H1 (cell line): ENCODE measurements around the gene STARD7. TPM values are rescaled to one million over a fixed set of nuclear protein-coding genes. Genes with fewer than 3 reads are reported as not detected.

ENCODE experiments used
- CTCF ChIA-PET: fragments of 300-600 bp; sonication (Branson Sonifier 250); formaldehyde crosslinking; loops from one replicate; lab custom pipeline; 2021; ENCODE audit not compliant: partially characterized antibody; lab: Charles Lee
- POLR2A ChIA-PET: fragments of 300-600 bp; sonication (Branson Sonifier 250); formaldehyde crosslinking; loops from one replicate; lab custom pipeline; 2021; ENCODE audit warnings: inconsistent platforms; ENCODE audit not compliant: partially characterized antibody; lab: Charles Lee
- DNase-seq, 2 experiments: peaks; one replicate each; pipeline versions ENCODE4 v3.0.0 to v3.0.0-alpha.2; 2010 to 2022; ENCODE audit warnings: low spot score in 2 of 2, low read depth in 1 of 2, mixed read lengths in 1 of 2
- FAIRE-seq: peaks from 2 replicates; lab custom pipeline; 2011; peaks lifted over from hg19 to GRCh38; lab: Jason Lieb, UNC
- H2AFZ ChIP-seq: 2 replicates; pipeline ENCODE4 v1.8.1; 2012; ENCODE audit warnings: low read length, inconsistent platforms
- H2AK5ac ChIP-seq: 2 replicates; pipeline ENCODE4 v1.6.1; 2013; ENCODE audit warnings: low read depth, low read length
- H2BK120ac ChIP-seq: replicated peaks from 2 replicates; pipeline ENCODE3; 2013; ENCODE audit warnings: low read depth, low read length, inconsistent platforms
- H2BK12ac ChIP-seq: 2 replicates; pipeline ENCODE4 v1.6.1; 2013; ENCODE audit warnings: low read depth, low read length
- H2BK15ac ChIP-seq: 2 replicates; pipeline ENCODE4 v1.6.1; 2013; ENCODE audit warnings: low read length
- H2BK20ac ChIP-seq: 2 replicates; pipeline ENCODE4 v1.6.1; 2013; ENCODE audit warnings: low read length
- H2BK5ac ChIP-seq: 2 replicates; pipeline ENCODE4 v1.6.1; 2013; ENCODE audit warnings: low read depth, low read length
- H3K14ac ChIP-seq: 2 replicates; pipeline ENCODE4 v1.6.1; 2013; ENCODE audit warnings: inconsistent platforms; ENCODE audit not compliant: insufficient read length
- H3K18ac ChIP-seq: 2 replicates; pipeline ENCODE4 v1.6.1; 2013; ENCODE audit warnings: low read length; ENCODE audit errors: extremely low read depth
- H3K23ac ChIP-seq: 2 replicates; pipeline ENCODE4 v1.6.1; 2013; ENCODE audit warnings: inconsistent platforms; ENCODE audit not compliant: insufficient read length
- H3K23me2 ChIP-seq: 2 replicates; pipeline ENCODE4 v1.6.1; 2013; ENCODE audit warnings: low read depth, low read length
- H3K27ac ChIP-seq: 2 replicates; pipeline ENCODE4 v1.6.1; 2011; ENCODE audit warnings: low read depth, low read length, inconsistent platforms
- H3K27me3 ChIP-seq, 4 experiments: replicated peaks in 1 of 4; 1 replicate in 1 of 4; 2 replicates in 3 of 4; pipeline versions ENCODE4 v1.6.1 to v1.8.1; 2011 to 2013; ENCODE audit warnings: low read length in 3 of 4, mild to moderate bottlenecking in 3 of 4, inconsistent platforms in 2 of 4, mixed read lengths in 2 of 4, moderate library complexity in 1 of 4; ENCODE audit not compliant: control insufficient read depth in 3 of 4, insufficient read depth in 3 of 4; ENCODE audit errors: extremely low read depth in 1 of 4
- H3K36me3 ChIP-seq, 4 experiments: 2 replicates each; pipeline versions ENCODE4 v1.6.1 to v1.8.1; 2011 to 2013; ENCODE audit warnings: mild to moderate bottlenecking in 4 of 4, low read length in 3 of 4, moderate library complexity in 2 of 4, control low read depth in 1 of 4, inconsistent platforms in 1 of 4; ENCODE audit not compliant: insufficient read depth in 4 of 4, control insufficient read depth in 2 of 4
- H3K4ac ChIP-seq: replicated peaks from 2 replicates; pipeline ENCODE3; 2013; ENCODE audit warnings: low read length, low read depth, mixed read lengths, inconsistent platforms; ENCODE audit not compliant: insufficient read length
- H3K4me1 ChIP-seq, 4 experiments: replicated peaks in 1 of 4; 1 replicate in 1 of 4; 2 replicates in 3 of 4; pipeline versions ENCODE4 v1.6.1 to v1.8.1; 2011 to 2013; ENCODE audit warnings: low read length in 3 of 4, inconsistent platforms in 2 of 4, mixed read lengths in 1 of 4; ENCODE audit not compliant: insufficient read depth in 4 of 4, control insufficient read depth in 3 of 4
- H3K4me2 ChIP-seq, 2 experiments: 2 replicates each; pipeline versions ENCODE4 v1.6.1 to v1.8.1; 2011 to 2013; ENCODE audit warnings: low read depth in 2 of 2, low read length in 2 of 2, control low read depth in 1 of 2, inconsistent platforms in 1 of 2, mild to moderate bottlenecking in 1 of 2; ENCODE audit not compliant: insufficient read depth in 1 of 2
- H3K4me3 ChIP-seq, 4 experiments: fragments of 200-600, 300-600 bp in 1 of 4; sonication (generic), shearing (Covaris generic), sonication (Bioruptor Twin) in 1 of 4; 2 replicates each; pipeline versions ENCODE4 v1.5.1 to v1.8.1; 2011 to 2016; ENCODE audit warnings: low read length in 4 of 4, low read depth in 3 of 4, control low read depth in 2 of 4, inconsistent platforms in 2 of 4, mild to moderate bottlenecking in 2 of 4, mixed read lengths in 1 of 4, moderate library complexity in 1 of 4; ENCODE audit not compliant: insufficient read depth in 2 of 4; ENCODE audit errors: extremely low read depth in 1 of 4
- H3K56ac ChIP-seq: replicated peaks from 2 replicates; pipeline ENCODE3; 2013; ENCODE audit warnings: low read depth, mild to moderate bottlenecking, mixed read lengths, low read length, inconsistent platforms; ENCODE audit not compliant: insufficient read length
- H3K79me1 ChIP-seq: 2 replicates; pipeline ENCODE4 v1.6.1; 2013; ENCODE audit warnings: low read depth, low read length, control low read depth
- H3K79me2 ChIP-seq, 2 experiments: 2 replicates each; pipeline versions ENCODE4 v1.6.1 to v1.8.1; 2012 to 2013; ENCODE audit warnings: low read length in 2 of 2, mild to moderate bottlenecking in 2 of 2, inconsistent platforms in 1 of 2; ENCODE audit not compliant: insufficient read depth in 2 of 2, control insufficient read depth in 1 of 2
- H3K9ac ChIP-seq, 4 experiments: replicated peaks in 1 of 4; 1 replicate in 1 of 4; 2 replicates in 3 of 4; pipeline versions ENCODE4 v1.6.1 to v1.8.1; 2011 to 2013; ENCODE audit warnings: low read depth in 3 of 4, low read length in 3 of 4, control low read depth in 2 of 4, mild to moderate bottlenecking in 2 of 4, moderate library complexity in 2 of 4, inconsistent platforms in 1 of 4; ENCODE audit errors: extremely low read depth in 1 of 4
- H3K9me3 ChIP-seq, 2 experiments: 2 replicates each; pipeline versions ENCODE4 v1.6.1 to v1.8.1; 2012 to 2013; ENCODE audit warnings: mild to moderate bottlenecking in 2 of 2, moderate library complexity in 2 of 2, control low read depth in 1 of 2, inconsistent platforms in 1 of 2, low read depth in 1 of 2, low read length in 1 of 2, mixed read lengths in 1 of 2; ENCODE audit not compliant: insufficient read depth in 2 of 2
- H4K20me1 ChIP-seq, 2 experiments: replicated peaks in 1 of 2; 2 replicates each; pipeline versions ENCODE3 to v1.8.1; 2011 to 2013; ENCODE audit warnings: inconsistent platforms in 2 of 2, low read length in 2 of 2, mild to moderate bottlenecking in 1 of 2; ENCODE audit not compliant: insufficient read depth in 2 of 2, control insufficient read depth in 1 of 2
- H4K5ac ChIP-seq: 2 replicates; pipeline ENCODE4 v1.6.1; 2013; ENCODE audit warnings: low read length, low read depth, mixed read lengths, inconsistent platforms; ENCODE audit not compliant: insufficient read length
- H4K8ac ChIP-seq: 2 replicates; pipeline ENCODE4 v1.8.0; 2013; ENCODE audit warnings: mild to moderate bottlenecking, moderate library complexity, low read length, inconsistent platforms; ENCODE audit not compliant: insufficient read depth; ENCODE audit errors: extremely low read depth
- H4K91ac ChIP-seq: replicated peaks from 2 replicates; pipeline ENCODE3; 2013; ENCODE audit warnings: low read length, mixed read lengths, inconsistent platforms; ENCODE audit not compliant: insufficient read length
- BACH1 ChIP-seq: IDR thresholded peaks from 2 replicates; pipeline ENCODE4 v1.6.1; 2012; ENCODE audit warnings: low read length, improper control_type of control experiment
- CBX5 ChIP-seq: fragments of 300-800, 300-1000 bp; sonication (generic); IDR thresholded peaks from 2 replicates; pipeline ENCODE4 v1.7.1; 2016; ENCODE audit warnings: antibody characterized with exemption, low read length, low read depth
- CHD1 ChIP-seq: IDR thresholded peaks from 2 replicates; pipeline ENCODE4 v1.6.1; 2012; ENCODE audit warnings: low read depth, low read length, improper control_type of control experiment
- EP300 ChIP-seq, 2 experiments: IDR thresholded peaks; 1 replicate in 1 of 2; 2 replicates in 1 of 2; pipeline ENCODE4 v1.6.1; 2011 to 2012; ENCODE audit warnings: low read depth in 2 of 2, low read length in 2 of 2, mild to moderate bottlenecking in 2 of 2, borderline replicate concordance in 1 of 2, inconsistent platforms in 1 of 2, moderate library complexity in 1 of 2
- KDM5A ChIP-seq: fragments of 200-600 bp; IDR thresholded peaks from 2 replicates; pipeline ENCODE4 v1.7.1; 2012; ENCODE audit warnings: mild to moderate bottlenecking, low read length, inconsistent platforms, mixed read lengths
- NRF1 ChIP-seq: IDR thresholded peaks from 2 replicates; pipeline ENCODE4 v1.6.1; 2011; ENCODE audit warnings: mild to moderate bottlenecking, low read depth, low read length, improper control_type of control experiment
- PHF8 ChIP-seq: fragments of 200-600 bp; sonication (generic); conservative IDR thresholded peaks from 2 replicates; pipeline ENCODE4 v1.7.1; 2012; ENCODE audit warnings: low read depth, mild to moderate bottlenecking, inconsistent platforms, low read length, moderate library complexity
- POU5F1 ChIP-seq: IDR thresholded peaks from 2 replicates; pipeline ENCODE4 v1.6.1; 2011; ENCODE audit warnings: low read depth, mild to moderate bottlenecking, low read length, moderate library complexity
- SIN3A ChIP-seq, 2 experiments: IDR thresholded peaks in 1 of 2; conservative IDR thresholded peaks in 1 of 2; 2 replicates each; pipeline ENCODE4 v1.6.1; 2011 to 2012; ENCODE audit warnings: low read length in 2 of 2, improper control_type of control experiment in 1 of 2, low read depth in 1 of 2, mild to moderate bottlenecking in 1 of 2
- SRF ChIP-seq: IDR thresholded peaks from 2 replicates; pipeline ENCODE4 v1.6.1; 2011; ENCODE audit warnings: mild to moderate bottlenecking, low read depth, low read length, moderate library complexity
- TAF1 ChIP-seq: IDR thresholded peaks from 2 replicates; pipeline ENCODE4 v1.6.1; 2011; ENCODE audit warnings: mild to moderate bottlenecking, low read depth, low read length
- WGBS, 2 experiments: shearing (Covaris generic) in 1 of 2; methylation state at CpG; one replicate each; pipeline versions ENCODE4 v1.1.6 to v1.1.7; 2013 to 2015; ENCODE audit warnings: low lambda C conversion rate in 2 of 2, mixed read lengths in 2 of 2, inconsistent platforms in 1 of 2, low coverage in 1 of 2, missing lambda C conversion rate in 1 of 2; ENCODE audit not compliant: insufficient replicate concordance in 2 of 2, insufficient coverage in 1 of 2, insufficient read length in 1 of 2; ENCODE audit errors: extremely low coverage in 1 of 2, missing lambda C conversion rate in 1 of 2; 5-methylcytosine and 5-hydroxymethylcytosine counted together
- polyA plus RNA-seq, 7 experiments: library from polyadenylated mRNA; depleted of rRNA in 3 of 7; stranded (reverse) in 5 of 7; unstranded in 2 of 7; fragments of >200 nt in 5 of 7; fragments of 200-250 nt in 2 of 7; gene quantifications; 1 replicate in 5 of 7; 2 replicates in 1 of 7; 4 replicates in 1 of 7; pipeline versions ENCODE4 v1.2.1 to v1.2.3, GENCODE V29; 2011 to 2013; ENCODE audit warnings: missing spikeins in 2 of 7, mixed read lengths in 2 of 7
- total RNA-seq: library from RNA; stranded (reverse); fragmentation: NEBNext Ultra II Directional; extraction: Animal tissue kit (Norgen Biotek cat#: 25700); gene quantifications from 2 replicates; pipeline ENCODE4 v1.2.1, GENCODE V29; 2021

STARD7 gene
- total and polyA plus RNA-seq, 2 of the 8 experiments (the other 6 are each of a cell fraction or from before 2014, with no cell fraction given) = 89.1 to 200 TPM

DNA sequence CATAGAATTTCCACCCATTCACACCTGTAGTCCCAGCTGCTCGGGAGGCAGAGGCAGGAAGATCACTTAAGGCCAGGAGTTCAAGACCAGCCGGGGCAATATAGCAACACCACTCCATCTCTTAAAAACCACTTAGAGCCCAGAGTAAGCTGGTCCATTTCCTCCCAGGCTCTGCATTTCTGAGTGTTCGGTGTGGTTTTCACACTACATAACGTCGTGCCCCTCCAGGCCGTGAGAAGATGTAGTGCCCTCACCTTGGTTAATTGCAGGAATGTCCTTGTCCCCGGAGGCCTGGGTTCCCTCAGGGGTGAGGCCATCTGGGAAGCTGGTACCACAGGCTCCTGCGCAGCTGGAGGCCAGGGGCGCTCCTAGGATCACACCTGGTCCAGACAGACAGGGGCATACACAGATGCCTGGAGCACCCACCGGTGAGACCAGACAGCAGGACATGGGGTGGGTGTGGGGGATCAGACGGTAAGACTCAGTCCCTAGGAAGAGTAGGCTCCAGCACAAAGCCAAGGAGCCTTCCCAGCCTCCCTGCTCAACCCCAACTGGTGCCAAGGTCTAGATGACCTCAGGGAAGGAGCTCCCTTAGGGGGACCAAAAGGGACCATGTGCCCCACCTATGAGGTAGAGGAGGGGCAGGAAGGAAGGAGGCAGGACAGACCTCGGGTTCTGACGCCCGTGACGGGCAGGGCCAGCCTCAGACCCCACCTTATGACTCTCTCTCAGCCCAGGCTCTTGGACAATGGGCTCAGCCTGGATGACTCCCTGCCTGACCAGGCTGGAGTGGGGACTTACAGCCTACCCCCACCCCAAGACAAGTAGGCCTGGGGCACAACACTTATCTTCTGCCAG is 71.1 kb downstream of the STARD7 start:
- H2BK15ac ChIP-seq = peak overlapping the region; percentile 12
- peak overlapping the region; percentile 50; the same call in 1 of the 2 replicates for H2BK12ac ChIP-seq
- H4K20me1 ChIP-seq = no peaks in the 10 kb centered on the region
- peak overlapping the region in 1 of 4 experiments; percentile 39; a peak in 1 of 8 replicates for H3K4me3 ChIP-seq
- no peak overlapping the region for H3K56ac ChIP-seq
- CTCF ChIA-PET = interaction anchor here (0.8 to 13.4 kb wide), 23 partner anchors 11 to 145 kb away, joined by 3 to 155 read pairs (median 8); partner anchors contain the start of gene ANKRD36C
- WGBS, 2 experiments = 86% methylated on average over 11 of the region's 15 CpGs; no CpG with 5 or more reads in 1 of the 2 experiments
- H3K14ac ChIP-seq = no peak overlapping the region
- H4K5ac ChIP-seq = no peak overlapping the region
- H3K9me3 ChIP-seq = no peaks in the 10 kb centered on the region
- H2AFZ ChIP-seq = no peak overlapping the region
- no peaks in the 10 kb centered on the region for H3K79me1 ChIP-seq
- H3K79me2 ChIP-seq = no peaks in the 10 kb centered on the region
- H3K23ac ChIP-seq = no peak overlapping the region
- POLR2A ChIA-PET = interaction anchor here (0.9 to 2.1 kb wide), 2 partner anchors 39 to 45 kb away, joined by 3 to 11 read pairs; no protein-coding TSS in a partner anchor
- H2BK5ac ChIP-seq = 0 out of 2 replicates have a peak overlapping the region, but pooled peaks have one; percentile 39
- H3K27me3 ChIP-seq = no peaks in the 10 kb centered on the region; a peak in 1 of 7 replicates
- no peak overlapping the region for H3K9ac ChIP-seq
- H3K4ac ChIP-seq = no peak overlapping the region
- H4K91ac ChIP-seq = peak overlapping the region; percentile 23
- peak overlapping the region; percentile 18; the same call in 1 of the 2 replicates for H2BK20ac ChIP-seq
- H3K18ac ChIP-seq = no peak overlapping the region
- no peak for DNase-seq
- H4K8ac ChIP-seq = no peak overlapping the region
- H3K27ac ChIP-seq = no peak overlapping the region
- no peak overlapping the region for H2BK120ac ChIP-seq
- peaks cover 0 to 13% (median 6%) of the 10 kb centered on the region in 4 experiments; a peak in 5 of 7 replicates for H3K4me1 ChIP-seq
- no peak overlapping the region for H2AK5ac ChIP-seq
- no peaks in the 10 kb centered on the region for H3K23me2 ChIP-seq
- FAIRE-seq = no peak
- H3K4me2 ChIP-seq = 0 out of 4 replicates have a peak overlapping the region, but pooled peaks have one; percentile 0 to 52
- no peaks in the 10 kb centered on the region for H3K36me3 ChIP-seq
- no peak for TF ChIP-seq NRF1
- no peak for TF ChIP-seq SIN3A (conservative IDR thresholded peaks at IDR 0.05 in 1 of 2, IDR thresholded peaks at IDR 0.05 in 1 of 2; ENCODE audit: low read depth in 1 of 2, low read length in 2 of 2)
- no peak for TF ChIP-seq TAF1
- TF ChIP-seq KDM5A = no peak
- no peak for TF ChIP-seq CBX5
- no peak for TF ChIP-seq SRF
- TF ChIP-seq PHF8 = no peak
- no peak for TF ChIP-seq CHD1
- TF ChIP-seq EP300 (IDR thresholded peaks at IDR 0.05; ENCODE audit: borderline replicate concordance in 1 of 2, low read depth in 2 of 2, low read length in 2 of 2) = no peak
- no peak for TF ChIP-seq POU5F1
- no peak for TF ChIP-seq BACH1
